Measurements from ENCODE around the gene DDX54. TPM values are rescaled to one million over a fixed set of nuclear protein-coding genes. Genes with fewer than 3 reads are reported as not detected.

The DDX54 gene
- total and polyA plus RNA-seq, 8 donors = 42.0 to 73.6 (median 60.8) TPM

- peaks cover 4 to 84% of the 10 kb centered on the region in 2 donors for H3K4me1 ChIP-seq
- ATAC-seq (peak; percentile 67), DNase-seq (peak in 1 of 4 donors; percentile 60)
- no peak overlapping the region for H3K4me3 ChIP-seq
- intact Hi-C loops (cut with DNase I) = no loop called here
- peaks cover 0 to 54% of the 10 kb centered on the region in 2 donors for H3K36me3 ChIP-seq
- no peaks in the 10 kb centered on the region for H3K9me3 ChIP-seq
- TF ChIP-seq CTCF (IDR thresholded peaks at IDR 0.05) = no peak
- peak overlapping the region in 1 of 2 donors; percentile 63 for H3K27ac ChIP-seq
- H3K27me3 ChIP-seq = no peaks in the 10 kb centered on the region
Measured at GRCh38 chr12:113232840-113233585, 47.7 kb upstream of the DDX54 start.

- no peak for ATAC-seq
Measured at GRCh38 chr12:113232089-113232839, 47.0 kb upstream of the DDX54 start.

GRCh38 chr12:113231235-113232088, 46.2 kb upstream of the DDX54 start:
- DNase-seq (peak in 1 of 4 donors; percentile 24), ATAC-seq (peak; percentile 28)
- Histone ChIP-seq H3K36me3 (peaks cover 0 to 66% of the 10 kb centered on the region in 2 donors), H3K4me1 (peaks cover 0 to 83% of the 10 kb centered on the region in 2 donors), H3K4me3 (no peak overlapping the region), H3K27ac (no peak overlapping the region), H3K27me3 (no peaks in the 10 kb centered on the region), H3K9me3 (no peaks in the 10 kb centered on the region)
- no peak for TF ChIP-seq CTCF (IDR thresholded peaks at IDR 0.05)
- intact Hi-C loops (cut with DNase I) = no loop called here

More at GRCh38 chr12:113232089-113232839, 47.0 kb upstream of the DDX54 start:
- peak in 1 of 4 donors; percentile 30 for DNase-seq
- no peak for TF ChIP-seq CTCF (IDR thresholded peaks at IDR 0.05)
- Histone ChIP-seq H3K4me1 (peaks cover 0 to 84% of the 10 kb centered on the region in 2 donors), H3K9me3 (no peaks in the 10 kb centered on the region), H3K36me3 (peaks cover 0 to 62% of the 10 kb centered on the region in 2 donors), H3K27ac (peak overlapping the region in 1 of 2 donors; percentile 63), H3K27me3 (no peaks in the 10 kb centered on the region), H3K4me3 (no peak overlapping the region)
- intact Hi-C loops (cut with DNase I) = no loop called here

- ATAC-seq (no peak), DNase-seq (peak in 1 of 4 donors; percentile 30)
- Histone ChIP-seq H3K27me3 (no peaks in the 10 kb centered on the region), H3K36me3 (peaks cover 0 to 66% of the 10 kb centered on the region in 2 donors), H3K9me3 (no peaks in the 10 kb centered on the region), H3K4me1 (peaks cover 0 to 74% of the 10 kb centered on the region in 2 donors), H3K4me3 (no peak overlapping the region), H3K27ac (no peak overlapping the region)
- intact Hi-C loops (cut with DNase I) = no loop called here
- TF ChIP-seq CTCF (IDR thresholded peaks at IDR 0.05) = no peak
Measured at GRCh38 chr12:113230315-113231234, 45.3 kb upstream of the DDX54 start.
